ENCODE data around the gene CSTF3. TPM values are rescaled to one million over a fixed set of nuclear protein-coding genes. Genes with fewer than 3 reads are reported as not detected.

Gene CSTF3
- total and polyA plus RNA-seq, 2 of the 4 experiments (the other 2 are of a cell fraction): 14.5 to 23.4 TPM

DNA sequence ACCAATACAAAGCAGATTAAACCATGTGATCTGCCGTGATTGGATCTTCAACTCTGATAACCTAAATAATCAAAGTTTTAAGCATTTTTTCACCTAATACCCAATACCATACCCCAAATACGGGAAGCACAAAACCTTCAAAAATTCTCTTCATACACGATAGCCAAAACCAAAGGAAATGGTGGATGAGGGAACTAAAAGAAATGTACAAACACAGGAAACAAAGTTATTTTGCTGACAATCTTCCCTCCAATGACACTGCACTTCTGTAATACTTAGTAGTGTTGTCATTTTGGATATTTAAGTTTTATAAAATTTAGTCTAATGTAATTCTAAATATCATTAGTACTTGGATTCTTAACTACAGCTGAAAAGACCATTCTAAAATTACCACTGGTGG is 27.0 kb downstream of the CSTF3 start:
- H3K79me1 ChIP-seq (ENCODE audit: low read depth in 1 of 2, low read length in 2 of 2): peaks cover 7 to 19% of the 10 kb centered on the region in 2 experiments; a peak in 3 of 4 replicates
- no peak overlapping the region for H4K8ac ChIP-seq (ENCODE audit: low read depth in 2 of 2, low read length in 2 of 2)
- H3K36me3 ChIP-seq (ENCODE audit: control insufficient read depth, insufficient read depth, low read length): peaks cover 3% of the 10 kb centered on the region; the same call in 1 of the 2 replicates
- no peak overlapping the region for H2BK120ac ChIP-seq (ENCODE audit: low read depth, low read length)
- CTCF ChIA-PET: no interaction called here
- H3K9me3 ChIP-seq (ENCODE audit: control insufficient read depth, insufficient read depth, low read length): no peaks in the 10 kb centered on the region
- dilution Hi-C loops (cut with HindIII; ENCODE audit: low sequenced_read_pairs, unreplicated experiment) (no loop called here), intact Hi-C loops (cut with micrococcal nuclease) (no loop called here), in situ Hi-C loops (cut with MboI; ENCODE audit: low sequenced_read_pairs) (no loop called here)
- no peak overlapping the region for H3K9ac ChIP-seq (ENCODE audit: low read depth, low read length)
- 100% methylated on average over 1 of the region's 3 CpGs; no CpG with 5 or more reads in 1 of the 2 experiments for WGBS, 2 experiments (ENCODE audit: extremely low coverage in 2 of 2, insufficient read length in 1 of 2)
- no peak overlapping the region for H4K5ac ChIP-seq (ENCODE audit: low read depth, low read length)
- peaks cover 11% of the 10 kb centered on the region; the same call in 1 of the 2 replicates for H4K20me1 ChIP-seq (ENCODE audit: insufficient read depth, low read length)
- no TSS peak for BruUV-seq (replicated peaks)
- no peak overlapping the region for H3K4ac ChIP-seq (ENCODE audit: low read depth, low read length)
- no peak for TF ChIP-seq RCOR1 (IDR thresholded peaks at IDR 0.05; ENCODE audit: insufficient replicate concordance, low read length)
- TF ChIP-seq, protein P1, sequence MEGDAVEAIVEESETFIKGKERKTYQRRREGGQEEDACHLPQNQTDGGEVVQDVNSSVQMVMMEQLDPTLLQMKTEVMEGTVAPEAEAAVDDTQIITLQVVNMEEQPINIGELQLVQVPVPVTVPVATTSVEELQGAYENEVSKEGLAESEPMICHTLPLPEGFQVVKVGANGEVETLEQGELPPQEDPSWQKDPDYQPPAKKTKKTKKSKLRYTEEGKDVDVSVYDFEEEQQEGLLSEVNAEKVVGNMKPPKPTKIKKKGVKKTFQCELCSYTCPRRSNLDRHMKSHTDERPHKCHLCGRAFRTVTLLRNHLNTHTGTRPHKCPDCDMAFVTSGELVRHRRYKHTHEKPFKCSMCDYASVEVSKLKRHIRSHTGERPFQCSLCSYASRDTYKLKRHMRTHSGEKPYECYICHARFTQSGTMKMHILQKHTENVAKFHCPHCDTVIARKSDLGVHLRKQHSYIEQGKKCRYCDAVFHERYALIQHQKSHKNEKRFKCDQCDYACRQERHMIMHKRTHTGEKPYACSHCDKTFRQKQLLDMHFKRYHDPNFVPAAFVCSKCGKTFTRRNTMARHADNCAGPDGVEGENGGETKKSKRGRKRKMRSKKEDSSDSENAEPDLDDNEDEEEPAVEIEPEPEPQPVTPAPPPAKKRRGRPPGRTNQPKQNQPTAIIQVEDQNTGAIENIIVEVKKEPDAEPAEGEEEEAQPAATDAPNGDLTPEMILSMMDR (conservative IDR thresholded peaks at IDR 0.05; ENCODE audit: low read depth, low read length): no peak
- no peak for TF ChIP-seq MXI1 (IDR thresholded peaks at IDR 0.05; ENCODE audit: borderline replicate concordance, low read depth, low read length)
- TF ChIP-seq, protein P2, sequence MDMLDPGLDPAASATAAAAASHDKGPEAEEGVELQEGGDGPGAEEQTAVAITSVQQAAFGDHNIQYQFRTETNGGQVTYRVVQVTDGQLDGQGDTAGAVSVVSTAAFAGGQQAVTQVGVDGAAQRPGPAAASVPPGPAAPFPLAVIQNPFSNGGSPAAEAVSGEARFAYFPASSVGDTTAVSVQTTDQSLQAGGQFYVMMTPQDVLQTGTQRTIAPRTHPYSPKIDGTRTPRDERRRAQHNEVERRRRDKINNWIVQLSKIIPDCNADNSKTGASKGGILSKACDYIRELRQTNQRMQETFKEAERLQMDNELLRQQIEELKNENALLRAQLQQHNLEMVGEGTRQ (IDR thresholded peaks at IDR 0.05; ENCODE audit: low read depth, low read length): no peak
- TF ChIP-seq CHD1 (IDR thresholded peaks at IDR 0.05; ENCODE audit: low read depth, low read length): no peak
- no peak for TF ChIP-seq RFX5 (IDR thresholded peaks at IDR 0.05; ENCODE audit: low read depth, low read length)
- TF ChIP-seq MAZ (IDR thresholded peaks at IDR 0.05; ENCODE audit: borderline replicate concordance, low read depth, low read length): no peak
- no peak for TF ChIP-seq RAD21 (IDR thresholded peaks at IDR 0.05; ENCODE audit: low read length)
- no peak for TF ChIP-seq FOS (IDR thresholded peaks at IDR 0.05; ENCODE audit: low read depth, low read length)
- TF ChIP-seq, protein P3, sequence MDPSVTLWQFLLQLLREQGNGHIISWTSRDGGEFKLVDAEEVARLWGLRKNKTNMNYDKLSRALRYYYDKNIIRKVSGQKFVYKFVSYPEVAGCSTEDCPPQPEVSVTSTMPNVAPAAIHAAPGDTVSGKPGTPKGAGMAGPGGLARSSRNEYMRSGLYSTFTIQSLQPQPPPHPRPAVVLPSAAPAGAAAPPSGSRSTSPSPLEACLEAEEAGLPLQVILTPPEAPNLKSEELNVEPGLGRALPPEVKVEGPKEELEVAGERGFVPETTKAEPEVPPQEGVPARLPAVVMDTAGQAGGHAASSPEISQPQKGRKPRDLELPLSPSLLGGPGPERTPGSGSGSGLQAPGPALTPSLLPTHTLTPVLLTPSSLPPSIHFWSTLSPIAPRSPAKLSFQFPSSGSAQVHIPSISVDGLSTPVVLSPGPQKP (IDR thresholded peaks at IDR 0.05; ENCODE audit: borderline replicate concordance, low read depth, low read length): no peak
- TF ChIP-seq BHLHE40 (IDR thresholded peaks at IDR 0.05; ENCODE audit: low read depth, low read length): no peak
- no peak for TF ChIP-seq MAFK (IDR thresholded peaks at IDR 0.05; ENCODE audit: low read depth, low read length)
- TF ChIP-seq CEBPB (IDR thresholded peaks at IDR 0.05; ENCODE audit: low read depth, low read length): no peak
- no peak for TF ChIP-seq POLR2A (IDR thresholded peaks at IDR 0.05; ENCODE audit: low read depth, low read length)
- TF ChIP-seq NFE2L2 (IDR thresholded peaks at IDR 0.05; ENCODE audit: low read depth, low read length): no peak
- H2AK9ac ChIP-seq (replicated peaks; ENCODE audit: low read depth, low read length, poor library complexity): no peak overlapping the region
- no peaks in the 10 kb centered on the region for H3K27me3 ChIP-seq (ENCODE audit: control insufficient read depth, insufficient read depth, low read length)
- H3K14ac ChIP-seq (replicated peaks; ENCODE audit: low read depth, low read length): no peak overlapping the region
- H3K23ac ChIP-seq (ENCODE audit: low read depth, low read length): no peak overlapping the region
- H2AK5ac ChIP-seq (ENCODE audit: low read depth, low read length): no peak overlapping the region
- H4K91ac ChIP-seq (ENCODE audit: insufficient read depth, low read depth, low read length): no peak overlapping the region
- H2BK20ac ChIP-seq (ENCODE audit: low read depth, low read length): no peak overlapping the region
- POLR2A ChIA-PET (ENCODE audit: unreplicated experiment): no interaction called here
- H2BK5ac ChIP-seq (ENCODE audit: low read depth, low read length, poor library complexity, severe bottlenecking): no peak overlapping the region
- H3K4me1 ChIP-seq (ENCODE audit: control insufficient read depth, insufficient read depth, low read length): peaks cover 3% of the 10 kb centered on the region
- H3K4me2 ChIP-seq (ENCODE audit: low read depth, low read length): no peak overlapping the region
- no peak overlapping the region for H3K27ac ChIP-seq (ENCODE audit: insufficient read depth, low read length)
- no peak overlapping the region for H3K18ac ChIP-seq (ENCODE audit: low read depth, low read length)
- DNase-seq (no peak), ATAC-seq (ENCODE audit: low read depth) (no peak)
- H3K4me3 ChIP-seq (ENCODE audit: insufficient read depth, low read depth, low read length): no peak overlapping the region
- no peaks in the 10 kb centered on the region for H3K9me1 ChIP-seq (ENCODE audit: insufficient read depth, low read length)
- H2BK15ac ChIP-seq (ENCODE audit: low read depth, low read length): no peak overlapping the region
- H3K56ac ChIP-seq (ENCODE audit: extremely low read depth, insufficient read depth, low read length): no peak overlapping the region
- no peak overlapping the region for H2AFZ ChIP-seq (replicated peaks; ENCODE audit: low read length, poor library complexity)
